ENCODE results near the gene C1orf159.

C1orf159 gene

GRCh38 chr1:1090424-1091343 is 25.2 kb downstream of the C1orf159 start:
- DNase-seq = no peak

GRCh38 chr1:1089731-1090423 is 26.0 kb downstream of the C1orf159 start:
- DNase-seq = no peak

GRCh38 chr1:1088801-1089680 is 26.8 kb downstream of the C1orf159 start:
- no peak for DNase-seq

- DNase-seq = no peak
Observed at GRCh38 chr1:1088029-1088800, 27.7 kb downstream of the C1orf159 start.

- DNase-seq = no peak
Observed at GRCh38 chr1:1087351-1088028, 28.4 kb downstream of the C1orf159 start.

GRCh38 chr1:1086911-1087341 is 29.0 kb downstream of the C1orf159 start:
- DNase-seq = no peak

GRCh38 chr1:1085911-1086841 is 29.7 kb downstream of the C1orf159 start:
- DNase-seq = no peak

GRCh38 chr1:1085171-1085841 is 30.6 kb downstream of the C1orf159 start:
- no peak for DNase-seq

GRCh38 chr1:1084372-1085170 is 31.3 kb downstream of the C1orf159 start:
- no peak for DNase-seq

- no peak for DNase-seq
Observed at GRCh38 chr1:1083416-1084371, 32.2 kb downstream of the C1orf159 start.

- DNase-seq = no peak
Observed at GRCh38 chr1:1082776-1083415, 33.0 kb downstream of the C1orf159 start.

GRCh38 chr1:1082239-1082775 is 33.6 kb downstream of the C1orf159 start:
- DNase-seq = no peak

GRCh38 chr1:1081311-1082238 is 34.3 kb downstream of the C1orf159 start:
- no peak for DNase-seq

GRCh38 chr1:1080951-1081310 is 35.0 kb downstream of the C1orf159 start:
- no peak for DNase-seq

- DNase-seq = no peak
Observed at GRCh38 chr1:1080122-1080757, 35.6 kb downstream of the C1orf159 start.
